ENCODE data around the gene BET1L. TPM values are rescaled to one million over a fixed set of nuclear protein-coding genes. Genes with fewer than 3 reads are reported as not detected.
"Not testable (repeated sequence)": the region's sequence is repeated elsewhere in the genome, so short reads cannot be mapped to it uniquely, and the experiment has no call there.

BET1L gene
- 20.6 TPM for total RNA-seq

GRCh38 chr11:207208-207862 is at the start of gene BET1L, which contains the start of gene RIC8A:
BET1L (minus strand) TSS chr11:207399; CDS start chr11:207321, 78 bp downstream.
RIC8A (plus strand) TSS chr11:207708; CDS start chr11:208855, 1,147 bp downstream.
- Histone ChIP-seq H3K4me1 (ENCODE audit: insufficient read depth, low read length) (peaks cover 48% of the 10 kb centered on the region), H3K4me3 (ENCODE audit: low read length) (peak within 1 kb of the TSS; percentile 64), H3K27me3 (ENCODE audit: insufficient read depth, low read length) (no peaks in the 10 kb centered on the region), H3K9me3 (ENCODE audit: low read depth, low read length) (no peaks in the 10 kb centered on the region)

- H3K9me3 ChIP-seq (ENCODE audit: low read depth, low read length) = no peaks in the 10 kb centered on the region
- no peak overlapping the region for H3K4me3 ChIP-seq (ENCODE audit: low read length)
- H3K4me1 ChIP-seq (ENCODE audit: insufficient read depth, low read length) = peaks cover 15% of the 10 kb centered on the region
- H3K27me3 ChIP-seq (ENCODE audit: insufficient read depth, low read length) = no peaks in the 10 kb centered on the region
Measured at GRCh38 chr11:255816-256215, 48.6 kb upstream of the BET1L start.

GRCh38 chr11:255176-255575 is 48.0 kb upstream of the BET1L start:
- Histone ChIP-seq H3K27me3 (ENCODE audit: insufficient read depth, low read length) (no peaks in the 10 kb centered on the region), H3K9me3 (ENCODE audit: low read depth, low read length) (no peaks in the 10 kb centered on the region), H3K4me3 (ENCODE audit: low read length) (no peak overlapping the region), H3K4me1 (ENCODE audit: insufficient read depth, low read length) (peaks cover 16% of the 10 kb centered on the region)

- H3K27me3 ChIP-seq (ENCODE audit: insufficient read depth, low read length) = no peaks in the 10 kb centered on the region
- no peak overlapping the region for H3K4me3 ChIP-seq (ENCODE audit: low read length)
- H3K9me3 ChIP-seq (ENCODE audit: low read depth, low read length) = no peaks in the 10 kb centered on the region
- H3K4me1 ChIP-seq (ENCODE audit: insufficient read depth, low read length) = peaks cover 16% of the 10 kb centered on the region
Measured at GRCh38 chr11:253886-254270, 46.7 kb upstream of the BET1L start.

- Histone ChIP-seq H3K9me3 (ENCODE audit: low read depth, low read length) (no peaks in the 10 kb centered on the region), H3K4me3 (ENCODE audit: low read length) (no peak overlapping the region), H3K4me1 (ENCODE audit: insufficient read depth, low read length) (peaks cover 16% of the 10 kb centered on the region), H3K27me3 (ENCODE audit: insufficient read depth, low read length) (no peaks in the 10 kb centered on the region)
Measured at GRCh38 chr11:253160-253885, 46.1 kb upstream of the BET1L start.

- H3K4me1 ChIP-seq (ENCODE audit: insufficient read depth, low read length) = peaks cover 13% of the 10 kb centered on the region
- no peaks in the 10 kb centered on the region for H3K9me3 ChIP-seq (ENCODE audit: low read depth, low read length)
- no peak overlapping the region for H3K4me3 ChIP-seq (ENCODE audit: low read length)
- H3K27me3 ChIP-seq (ENCODE audit: insufficient read depth, low read length) = no peaks in the 10 kb centered on the region
Measured at GRCh38 chr11:252666-253065, 45.5 kb upstream of the BET1L start.

GRCh38 chr11:251550-251949 is 44.4 kb upstream of the BET1L start:
- H3K9me3 ChIP-seq (ENCODE audit: low read depth, low read length) = no peaks in the 10 kb centered on the region
- no peaks in the 10 kb centered on the region for H3K27me3 ChIP-seq (ENCODE audit: insufficient read depth, low read length)
- no peak overlapping the region for H3K4me3 ChIP-seq (ENCODE audit: low read length)
- H3K4me1 ChIP-seq (ENCODE audit: insufficient read depth, low read length) = peaks cover 5% of the 10 kb centered on the region

- Histone ChIP-seq H3K27me3 (ENCODE audit: insufficient read depth, low read length) (no peaks in the 10 kb centered on the region), H3K4me1 (ENCODE audit: insufficient read depth, low read length) (peaks cover 5% of the 10 kb centered on the region)
Measured at GRCh38 chr11:250740-251299, 43.6 kb upstream of the BET1L start.

GRCh38 chr11:250274-250673 is 43.1 kb upstream of the BET1L start:
- Histone ChIP-seq H3K4me1 (ENCODE audit: insufficient read depth, low read length) (peaks cover 5% of the 10 kb centered on the region), H3K9me3 (ENCODE audit: low read depth, low read length) (no peaks in the 10 kb centered on the region), H3K27me3 (ENCODE audit: insufficient read depth, low read length) (no peaks in the 10 kb centered on the region), H3K4me3 (ENCODE audit: low read length) (no peak overlapping the region)

More at GRCh38 chr11:250740-251299, 43.6 kb upstream of the BET1L start:
- Histone ChIP-seq H3K4me3 (ENCODE audit: low read length) (no peak overlapping the region), H3K9me3 (ENCODE audit: low read depth, low read length) (no peaks in the 10 kb centered on the region)

GRCh38 chr11:249062-249461 is 41.9 kb upstream of the BET1L start:
- H3K4me3 ChIP-seq (ENCODE audit: low read length) = no peak overlapping the region
- H3K9me3 ChIP-seq (ENCODE audit: low read depth, low read length) = no peaks in the 10 kb centered on the region
- peaks cover 5% of the 10 kb centered on the region for H3K4me1 ChIP-seq (ENCODE audit: insufficient read depth, low read length)
- no peaks in the 10 kb centered on the region for H3K27me3 ChIP-seq (ENCODE audit: insufficient read depth, low read length)

GRCh38 chr11:244376-244775 is 37.2 kb upstream of the BET1L start:
- H3K27me3 ChIP-seq (ENCODE audit: insufficient read depth, low read length) = no peaks in the 10 kb centered on the region
- peaks cover 2% of the 10 kb centered on the region for H3K4me1 ChIP-seq (ENCODE audit: insufficient read depth, low read length)
- H3K9me3 ChIP-seq (ENCODE audit: low read depth, low read length) = no peaks in the 10 kb centered on the region

GRCh38 chr11:241634-242033 is 34.4 kb upstream of the BET1L start:
- H3K4me3 ChIP-seq (ENCODE audit: low read length) = no peak overlapping the region
- H3K9me3 ChIP-seq (ENCODE audit: low read depth, low read length) = no peaks in the 10 kb centered on the region
- H3K27me3 ChIP-seq (ENCODE audit: insufficient read depth, low read length) = no peaks in the 10 kb centered on the region
- peaks cover 16% of the 10 kb centered on the region for H3K4me1 ChIP-seq (ENCODE audit: insufficient read depth, low read length)

More at GRCh38 chr11:244376-244775, 37.2 kb upstream of the BET1L start:
- no peak overlapping the region for H3K4me3 ChIP-seq (ENCODE audit: low read length)

GRCh38 chr11:240315-240714 is 33.1 kb upstream of the BET1L start:
- Histone ChIP-seq H3K4me3 (ENCODE audit: low read length) (no peak overlapping the region), H3K4me1 (ENCODE audit: insufficient read depth, low read length) (peaks cover 21% of the 10 kb centered on the region), H3K27me3 (ENCODE audit: insufficient read depth, low read length) (no peaks in the 10 kb centered on the region), H3K9me3 (ENCODE audit: low read depth, low read length) (no peaks in the 10 kb centered on the region)

- peaks cover 24% of the 10 kb centered on the region for H3K4me1 ChIP-seq (ENCODE audit: insufficient read depth, low read length)
- not testable (repeated sequence) for H3K9me3 ChIP-seq (ENCODE audit: low read depth, low read length); H3K4me3 ChIP-seq (ENCODE audit: low read length); H3K27me3 ChIP-seq (ENCODE audit: insufficient read depth, low read length)
Measured at GRCh38 chr11:238346-238745, 31.1 kb upstream of the BET1L start.

All from mononuclear cell (primary cell).